GM12872 (cell line): ENCODE data around the gene ATAD3B.

Experiments used
- TF ChIP-seq, protein P1 (sequence below): IDR thresholded peaks from 3 replicates; pipeline ENCODE4 v1.5.1; 2011; ENCODE audit warnings: low read depth, mild to moderate bottlenecking, low read length, moderate library complexity; ENCODE audit not compliant: insufficient read depth

The ATAD3B gene

GRCh38 chr1:1534401-1535154 lies 63.0 kb downstream of the ATAD3B start:
- TF ChIP-seq, protein P1, sequence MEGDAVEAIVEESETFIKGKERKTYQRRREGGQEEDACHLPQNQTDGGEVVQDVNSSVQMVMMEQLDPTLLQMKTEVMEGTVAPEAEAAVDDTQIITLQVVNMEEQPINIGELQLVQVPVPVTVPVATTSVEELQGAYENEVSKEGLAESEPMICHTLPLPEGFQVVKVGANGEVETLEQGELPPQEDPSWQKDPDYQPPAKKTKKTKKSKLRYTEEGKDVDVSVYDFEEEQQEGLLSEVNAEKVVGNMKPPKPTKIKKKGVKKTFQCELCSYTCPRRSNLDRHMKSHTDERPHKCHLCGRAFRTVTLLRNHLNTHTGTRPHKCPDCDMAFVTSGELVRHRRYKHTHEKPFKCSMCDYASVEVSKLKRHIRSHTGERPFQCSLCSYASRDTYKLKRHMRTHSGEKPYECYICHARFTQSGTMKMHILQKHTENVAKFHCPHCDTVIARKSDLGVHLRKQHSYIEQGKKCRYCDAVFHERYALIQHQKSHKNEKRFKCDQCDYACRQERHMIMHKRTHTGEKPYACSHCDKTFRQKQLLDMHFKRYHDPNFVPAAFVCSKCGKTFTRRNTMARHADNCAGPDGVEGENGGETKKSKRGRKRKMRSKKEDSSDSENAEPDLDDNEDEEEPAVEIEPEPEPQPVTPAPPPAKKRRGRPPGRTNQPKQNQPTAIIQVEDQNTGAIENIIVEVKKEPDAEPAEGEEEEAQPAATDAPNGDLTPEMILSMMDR = no peak

DNA sequence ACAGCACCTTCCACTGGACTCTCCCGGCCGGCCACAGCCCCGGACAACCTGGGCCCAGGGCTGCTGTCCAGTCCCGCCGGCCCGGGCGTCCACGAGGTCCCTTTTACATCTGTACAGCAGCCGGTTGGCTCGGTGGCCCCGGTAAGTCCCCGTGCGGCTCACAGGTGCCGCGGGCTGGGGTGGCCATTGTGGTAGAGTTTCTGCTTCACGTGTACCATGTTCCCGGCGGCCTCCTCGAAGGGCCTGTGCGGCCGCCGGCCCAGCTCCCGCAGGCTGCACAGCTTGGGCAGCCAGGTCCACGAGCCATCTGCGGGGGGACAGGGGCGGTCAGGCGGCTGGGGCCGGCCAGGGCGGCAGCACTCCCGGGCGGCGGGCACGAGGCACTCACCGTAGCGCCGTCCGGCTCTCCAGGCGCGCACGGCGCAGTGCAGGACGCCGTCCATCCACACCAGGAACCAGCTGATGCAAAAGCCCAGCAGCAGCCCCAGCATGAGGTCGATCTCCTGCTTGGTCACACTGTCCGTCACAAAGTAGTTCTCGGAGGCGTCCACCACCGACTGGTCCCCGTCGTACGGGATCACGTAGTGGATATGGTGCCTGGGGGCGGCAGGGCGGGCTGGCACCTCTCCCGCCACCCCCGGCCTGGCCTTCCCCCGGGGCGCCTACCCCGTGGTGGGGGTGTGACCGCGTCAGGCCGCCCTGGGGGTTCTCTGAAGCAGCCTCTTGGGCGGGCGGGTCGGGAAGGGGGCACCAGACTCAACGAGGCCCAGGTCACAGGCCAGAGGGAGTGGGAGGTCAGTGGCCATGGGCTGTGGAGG lies 63.8 kb downstream of the ATAD3B start:
- TF ChIP-seq, protein P1 = no peak

DNA sequence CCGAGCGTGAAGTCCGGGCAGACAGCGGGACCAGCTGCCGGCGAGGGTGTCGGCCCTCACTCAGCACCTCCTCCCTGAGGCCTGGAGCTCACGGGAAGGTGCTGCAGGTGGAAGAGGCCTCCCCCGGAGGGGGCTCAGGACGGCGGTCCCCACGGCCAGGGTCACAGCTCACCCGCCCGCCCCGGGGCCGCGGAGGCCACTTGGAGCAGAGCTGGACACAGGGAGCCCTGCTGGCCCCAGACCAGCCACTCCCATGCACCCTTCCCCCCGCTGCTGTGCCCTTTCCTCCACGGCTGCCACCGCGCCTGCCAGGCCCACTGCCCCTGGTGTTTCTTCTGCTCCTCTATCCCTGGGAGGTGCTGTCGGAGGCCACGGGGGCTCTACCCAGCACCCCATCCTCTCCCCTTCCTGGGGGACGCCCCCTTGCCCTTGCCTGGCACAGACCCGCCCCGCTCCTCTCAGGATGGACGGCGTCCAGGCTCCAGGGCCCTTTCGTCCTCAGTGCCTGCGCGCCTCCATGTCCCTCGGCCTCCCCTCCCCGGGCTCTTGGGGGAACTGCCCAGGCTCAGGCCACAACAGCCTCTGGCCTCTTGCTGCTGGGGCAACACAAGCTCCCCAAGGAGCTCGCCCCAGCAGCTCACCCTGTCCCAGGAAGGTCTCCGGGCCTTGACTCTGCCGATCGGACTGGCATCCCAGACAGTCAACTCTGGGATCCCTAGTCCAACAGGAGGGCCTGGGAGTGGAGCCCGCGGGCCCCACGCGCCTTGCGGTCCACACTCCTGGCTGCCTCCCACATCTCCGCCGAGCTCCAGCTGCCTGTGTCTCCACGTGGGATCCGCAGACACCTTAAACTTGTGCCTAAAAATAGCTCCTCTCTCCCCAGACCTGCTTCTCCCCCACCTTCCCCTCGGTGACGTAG lies 64.7 kb downstream of the ATAD3B start:
- TF ChIP-seq, protein P1 = no peak

DNA sequence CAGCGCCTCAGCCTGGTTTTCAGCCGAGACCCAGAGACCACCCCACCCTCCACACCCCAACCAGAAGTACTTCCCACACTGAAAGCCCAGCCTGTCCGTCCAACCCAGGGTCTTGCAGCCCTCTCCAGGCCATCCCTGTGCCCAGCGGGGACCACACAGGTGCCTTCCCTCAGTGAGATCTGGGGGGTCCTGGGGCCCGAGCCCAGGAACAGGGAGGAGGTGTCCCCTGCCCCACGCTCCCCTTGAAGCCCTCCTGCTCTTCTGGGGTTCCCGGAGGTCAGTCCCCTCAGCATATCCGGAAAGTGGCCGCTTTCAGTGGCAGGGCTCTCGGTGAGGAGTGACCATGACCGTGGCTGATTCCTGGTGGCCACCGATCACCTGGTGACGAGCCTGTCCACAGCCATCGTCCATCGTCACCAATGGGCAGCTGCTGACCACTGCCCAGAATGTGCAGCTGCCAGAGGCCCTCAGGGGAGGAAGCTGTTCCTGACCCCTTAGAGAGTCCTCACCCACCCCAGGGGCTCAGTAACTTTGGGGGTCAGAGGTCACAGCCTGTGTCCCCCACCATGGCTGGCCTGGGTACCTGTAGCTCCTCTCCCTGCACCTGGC lies 65.5 kb downstream of the ATAD3B start:
- TF ChIP-seq, protein P1 = no peak

DNA sequence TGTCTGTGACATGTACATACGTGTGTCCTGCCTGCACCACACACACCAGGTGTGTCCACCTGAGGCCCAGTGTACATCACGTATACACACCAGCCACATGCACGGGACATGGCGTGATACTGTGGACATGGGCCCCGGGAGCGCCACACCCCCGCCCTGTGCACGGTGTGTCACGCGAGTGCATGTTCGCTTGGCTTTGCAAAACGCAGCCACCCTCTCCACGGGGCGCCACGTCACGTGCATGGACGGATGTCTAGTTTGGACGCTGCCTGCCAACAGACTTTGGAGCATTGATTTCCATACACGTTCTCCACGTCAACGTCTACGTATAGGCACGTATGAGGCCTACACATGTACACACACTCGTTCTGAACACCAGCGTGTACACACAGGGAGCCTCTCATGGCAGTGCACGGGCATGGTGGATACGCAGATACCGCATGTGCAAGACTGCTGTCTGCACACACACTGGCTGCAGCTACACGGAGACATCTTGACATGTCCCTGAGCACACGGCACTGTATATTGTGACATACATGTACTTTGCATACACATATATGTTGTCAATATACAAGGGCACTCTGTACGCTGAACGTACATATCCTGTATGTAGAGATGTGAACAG lies 66.2 kb downstream of the ATAD3B start:
- TF ChIP-seq, protein P1 = no peak

- TF ChIP-seq, protein P1 = no peak
These were observed 66.8 kb downstream of the ATAD3B start for GRCh38 chr1:1538334-1538733.

DNA sequence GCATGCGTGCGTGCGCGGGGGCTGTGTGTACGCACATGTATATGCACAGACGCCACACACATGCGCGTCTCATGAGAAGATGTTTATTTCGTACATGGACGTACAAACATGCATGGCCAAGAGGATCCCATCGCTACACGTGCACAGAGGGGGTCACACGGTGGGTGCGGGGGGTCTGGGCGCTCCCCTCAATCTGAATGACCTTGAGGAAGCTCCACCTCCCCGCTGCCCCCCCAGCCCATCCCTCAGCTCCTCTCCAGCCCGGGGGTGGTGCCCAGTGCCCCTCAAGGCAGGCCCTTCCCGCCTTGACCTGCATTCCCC lies 67.4 kb downstream of the ATAD3B start:
- TF ChIP-seq, protein P1 = no peak
